Fibroblast of lung (primary cell): ENCODE data around the gene AKAP12. TPM values are rescaled to one million over a fixed set of nuclear protein-coding genes. Genes with fewer than 3 reads are reported as not detected.

ENCODE experiments used
- DNase-seq, 2 donors: peaks; one replicate each; pipeline versions ENCODE4 v3.0.0 to v3.0.0-alpha.2; 2010; ENCODE audit warnings: low read depth in 2 of 2
- H2AFZ ChIP-seq: 2 replicates; pipeline ENCODE4 v1.5.1; 2012; ENCODE audit warnings: low read length, control low read depth, inconsistent platforms
- H3K27ac ChIP-seq: 2 replicates; pipeline ENCODE4 v1.5.1; 2011; ENCODE audit warnings: low read length, control low read depth; ENCODE audit not compliant: insufficient read depth
- H3K27me3 ChIP-seq: 2 replicates; pipeline ENCODE4 v1.5.1; 2011; ENCODE audit warnings: mild to moderate bottlenecking, low read length; ENCODE audit not compliant: control insufficient read depth, insufficient read depth
- H3K36me3 ChIP-seq: 2 replicates; pipeline ENCODE4 v1.5.1; 2011; ENCODE audit warnings: low read length; ENCODE audit not compliant: control insufficient read depth, insufficient read depth
- H3K4me1 ChIP-seq: 2 replicates; pipeline ENCODE4 v1.5.1; 2011; ENCODE audit warnings: low read length; ENCODE audit not compliant: control insufficient read depth, insufficient read depth; ENCODE audit errors: extremely low read depth
- H3K4me2 ChIP-seq: 2 replicates; pipeline ENCODE4 v1.5.1; 2011; ENCODE audit warnings: low read length, control low read depth; ENCODE audit not compliant: insufficient read depth; ENCODE audit errors: extremely low read depth
- H3K4me3 ChIP-seq, 4 experiments: fragments of 200-600 bp in 1 of 4; sonication (generic) in 1 of 4; replicated peaks in 1 of 4; 2 replicates each; pipeline ENCODE4 v1.5.1; 2011 to 2016; ENCODE audit warnings: low read length in 4 of 4, low read depth in 3 of 4, mild to moderate bottlenecking in 3 of 4, control low read depth in 2 of 4, inconsistent platforms in 1 of 4, mixed read lengths in 1 of 4; ENCODE audit not compliant: insufficient read depth in 1 of 4; ENCODE audit errors: control extremely low read depth in 1 of 4
- H3K79me2 ChIP-seq: 2 replicates; pipeline ENCODE4 v1.5.1; 2012; ENCODE audit warnings: mild to moderate bottlenecking, low read length, inconsistent platforms; ENCODE audit not compliant: control insufficient read depth, insufficient read depth
- H3K9ac ChIP-seq: 2 replicates; pipeline ENCODE4 v1.5.1; 2011; ENCODE audit warnings: mild to moderate bottlenecking, low read length, control low read depth; ENCODE audit not compliant: insufficient read depth
- H3K9me3 ChIP-seq: 2 replicates; pipeline ENCODE4 v1.5.1; 2012; ENCODE audit warnings: low read depth, low read length; ENCODE audit not compliant: control insufficient read depth, insufficient read depth
- H4K20me1 ChIP-seq: 2 replicates; pipeline ENCODE4 v1.5.1; 2011; ENCODE audit warnings: low read length; ENCODE audit not compliant: control insufficient read depth, insufficient read depth; ENCODE audit errors: extremely low read depth
- EZH2 ChIP-seq: IDR thresholded peaks from 2 replicates; pipeline ENCODE4 v1.5.1; 2012; ENCODE audit warnings: low read length, control low read depth, mild to moderate bottlenecking; ENCODE audit errors: missing control alignments
- polyA plus RNA-seq, 2 donors: library from polyadenylated mRNA; depleted of rRNA in 1 of 2; stranded (reverse) in 1 of 2; unstranded in 1 of 2; fragments of >200 nt; gene quantifications; 2 replicates each; pipeline ENCODE4 v1.2.1, GENCODE V29; 2011 to 2012; ENCODE audit warnings: missing spikeins in 1 of 2
- total RNA-seq: library from RNA; depleted of rRNA; stranded (reverse); fragments of >200 nt; gene quantifications from 2 replicates; pipeline ENCODE4 v1.2.1, GENCODE V29; 2014
- TF ChIP-seq, protein P1 (sequence below), 2 donors: IDR thresholded peaks in 1 of 2; conservative IDR thresholded peaks in 1 of 2; 1 replicate in 1 of 2; 2 replicates in 1 of 2; pipeline ENCODE4 v1.5.1; 2011 to 2012; ENCODE audit warnings: low read length in 2 of 2, control low read depth in 1 of 2, inconsistent platforms in 1 of 2, low read depth in 1 of 2, mild to moderate bottlenecking in 1 of 2

Gene AKAP12
- total and polyA plus RNA-seq, 2 donors (not counting 1 experiment from before 2014, with no cell fraction given), result 68.5 to 133 TPM

GRCh38 chr6:151330130-151330696, 90.4 kb downstream of the AKAP12 start:
- Histone ChIP-seq H3K4me2 (peak overlapping the region; percentile 51), H3K4me1 (peaks cover 5% of the 10 kb centered on the region), H3K79me2 (peaks cover 18% of the 10 kb centered on the region), H2AFZ (no peak overlapping the region), H4K20me1 (no peaks in the 10 kb centered on the region), H3K9ac (no peak overlapping the region), H3K4me3 (peak overlapping the region in 2 of 4 experiments; percentile 1 to 2), H3K36me3 (no peaks in the 10 kb centered on the region), H3K27ac (no peak overlapping the region), H3K27me3 (no peaks in the 10 kb centered on the region), H3K9me3 (no peaks in the 10 kb centered on the region)
- peak; percentile 78 to 91 for DNase-seq
- no peak for TF ChIP-seq EZH2
- TF ChIP-seq, protein P1, sequence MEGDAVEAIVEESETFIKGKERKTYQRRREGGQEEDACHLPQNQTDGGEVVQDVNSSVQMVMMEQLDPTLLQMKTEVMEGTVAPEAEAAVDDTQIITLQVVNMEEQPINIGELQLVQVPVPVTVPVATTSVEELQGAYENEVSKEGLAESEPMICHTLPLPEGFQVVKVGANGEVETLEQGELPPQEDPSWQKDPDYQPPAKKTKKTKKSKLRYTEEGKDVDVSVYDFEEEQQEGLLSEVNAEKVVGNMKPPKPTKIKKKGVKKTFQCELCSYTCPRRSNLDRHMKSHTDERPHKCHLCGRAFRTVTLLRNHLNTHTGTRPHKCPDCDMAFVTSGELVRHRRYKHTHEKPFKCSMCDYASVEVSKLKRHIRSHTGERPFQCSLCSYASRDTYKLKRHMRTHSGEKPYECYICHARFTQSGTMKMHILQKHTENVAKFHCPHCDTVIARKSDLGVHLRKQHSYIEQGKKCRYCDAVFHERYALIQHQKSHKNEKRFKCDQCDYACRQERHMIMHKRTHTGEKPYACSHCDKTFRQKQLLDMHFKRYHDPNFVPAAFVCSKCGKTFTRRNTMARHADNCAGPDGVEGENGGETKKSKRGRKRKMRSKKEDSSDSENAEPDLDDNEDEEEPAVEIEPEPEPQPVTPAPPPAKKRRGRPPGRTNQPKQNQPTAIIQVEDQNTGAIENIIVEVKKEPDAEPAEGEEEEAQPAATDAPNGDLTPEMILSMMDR (conservative IDR thresholded peaks at IDR 0.05 in 1 of 2, IDR thresholded peaks at IDR 0.05 in 1 of 2; ENCODE audit: low read depth in 1 of 2, low read length in 2 of 2), result no peak

GRCh38 chr6:151335930-151336329, 96.2 kb downstream of the AKAP12 start:
- Histone ChIP-seq H3K9ac (no peak overlapping the region), H3K27ac (no peak overlapping the region), H3K79me2 (peaks cover 8% of the 10 kb centered on the region), H3K27me3 (no peaks in the 10 kb centered on the region), H4K20me1 (no peaks in the 10 kb centered on the region), H3K4me3 (no peak overlapping the region), H3K9me3 (no peaks in the 10 kb centered on the region), H2AFZ (no peak overlapping the region), H3K36me3 (peaks cover 2% of the 10 kb centered on the region), H3K4me1 (no peaks in the 10 kb centered on the region), H3K4me2 (no peak overlapping the region)
- TF ChIP-seq, protein P1 (conservative IDR thresholded peaks at IDR 0.05 in 1 of 2, IDR thresholded peaks at IDR 0.05 in 1 of 2; ENCODE audit: low read depth in 1 of 2, low read length in 2 of 2), result no peak
- TF ChIP-seq EZH2, result no peak
- no peak for DNase-seq

GRCh38 chr6:151338651-151339200, 99.0 kb downstream of the AKAP12 start:
- Histone ChIP-seq H3K79me2 (peaks cover 9% of the 10 kb centered on the region), H3K36me3 (peaks cover 2% of the 10 kb centered on the region)
- peak in 1 of 2 donors; percentile 76 for DNase-seq

More at GRCh38 chr6:151338651-151339200, 99.0 kb downstream of the AKAP12 start:
- TF ChIP-seq, protein P1 (conservative IDR thresholded peaks at IDR 0.05 in 1 of 2, IDR thresholded peaks at IDR 0.05 in 1 of 2; ENCODE audit: low read depth in 1 of 2, low read length in 2 of 2), result no peak
- no peak for TF ChIP-seq EZH2
- Histone ChIP-seq H4K20me1 (no peaks in the 10 kb centered on the region), H3K27ac (no peak overlapping the region), H3K27me3 (no peaks in the 10 kb centered on the region), H3K4me1 (no peaks in the 10 kb centered on the region), H3K9ac (no peak overlapping the region), H3K4me2 (no peak overlapping the region), H3K9me3 (no peaks in the 10 kb centered on the region), H2AFZ (no peak overlapping the region), H3K4me3 (no peak overlapping the region)
